ENCODE data around the gene TNIK. TPM values are rescaled to one million over a fixed set of nuclear protein-coding genes. Genes with fewer than 3 reads are reported as not detected.

TNIK gene
- total and polyA plus RNA-seq, 2 of the 13 experiments (the other 11 are each of a cell fraction or from before 2014, with no cell fraction given): 0.15 to 0.22 TPM

DNA sequence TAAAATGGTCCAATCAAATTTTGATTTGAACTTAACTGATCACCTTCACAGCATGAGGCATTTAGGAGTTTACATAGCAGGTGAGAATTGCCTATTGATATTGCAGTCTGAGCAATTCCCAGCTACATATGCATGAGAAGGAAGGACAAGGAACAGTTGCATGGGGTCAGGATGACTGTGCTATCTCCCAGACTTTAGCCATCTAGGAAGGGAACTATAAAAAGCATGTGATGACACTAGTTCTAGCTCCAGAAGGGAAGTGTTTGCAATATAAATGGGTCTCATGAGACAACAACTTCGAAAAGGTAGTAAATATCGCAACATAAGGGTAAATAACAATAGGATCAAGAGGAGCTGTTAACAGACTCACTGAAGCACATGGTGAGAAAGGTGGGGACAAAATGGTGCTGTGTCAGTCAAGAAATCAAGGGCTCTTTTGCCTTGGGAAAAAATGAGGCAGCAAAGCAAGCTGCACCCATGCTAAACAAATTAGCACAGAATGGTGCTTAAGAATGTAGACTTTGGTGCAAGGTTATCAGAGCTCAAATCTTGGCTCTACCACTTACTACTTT, 343.3 kb downstream of the TNIK start:
- H2AFZ ChIP-seq (ENCODE audit: low read length): no peak overlapping the region
- TF ChIP-seq ZFAT (CRISPR knock-in tag; conservative IDR thresholded peaks at IDR 0.05) (no peak), ZNF570 (CRISPR knock-in tag; IDR thresholded peaks at IDR 0.05; ENCODE audit: borderline replicate concordance) (no peak), YEATS4 (CRISPR knock-in tag; IDR thresholded peaks at IDR 0.05; ENCODE audit: borderline replicate concordance) (no peak), SETDB1 (CRISPR knock-in tag; IDR thresholded peaks at IDR 0.05; ENCODE audit: borderline replicate concordance) (no peak), ZNF138 (CRISPR knock-in tag; IDR thresholded peaks at IDR 0.05; ENCODE audit: low read depth) (no peak), HMG20B (CRISPR knock-in tag; conservative IDR thresholded peaks at IDR 0.05) (no peak), SNAPC2 (CRISPR knock-in tag; IDR thresholded peaks at IDR 0.05) (no peak)
- no peaks in the 10 kb centered on the region for H3K79me2 ChIP-seq (ENCODE audit: insufficient read depth, low read length)
- no peak for DNase-seq (ENCODE audit: low spot score)
- ChIA-PET CTCF (ENCODE audit: low intra/inter-chr PET ratio, low total read pairs) (no interaction called here), POLR2A (no interaction called here)
- H3K9me3 ChIP-seq (ENCODE audit: low read length): no peaks in the 10 kb centered on the region
- intact Hi-C loops (cut with micrococcal nuclease; ENCODE audit: unreplicated experiment) (no loop called here), in situ Hi-C loops (cut with HindIII; ENCODE audit: extremely low pct_ligation_motif_present, low pct_unique_long_range_greater_than_20kb) (no loop called here)
- H3K4me3 ChIP-seq (replicated peaks in 1 of 3; ENCODE audit: insufficient read depth in 1 of 3, low read depth in 2 of 3, low read length in 3 of 3): no peak overlapping the region
- BruUV-seq (replicated peaks): no TSS peak
- no peak overlapping the region for H3K27ac ChIP-seq (ENCODE audit: extremely low read length, insufficient read depth, low read length)
- no peak overlapping the region for H3K9ac ChIP-seq (ENCODE audit: insufficient read depth, low read depth, low read length)
- ATAC-seq: no peak
- no peaks in the 10 kb centered on the region for H3K36me3 ChIP-seq (replicated peaks in 1 of 2; ENCODE audit: control insufficient read depth in 1 of 2, insufficient read depth in 2 of 2, low read length in 2 of 2)
- WGBS (ENCODE audit: low lambda C conversion rate): 96% methylated on average over 2 of the region's 2 CpGs
- no peak for FAIRE-seq
- no peaks in the 10 kb centered on the region for H3K27me3 ChIP-seq (ENCODE audit: control insufficient read depth in 1 of 2, insufficient read depth in 2 of 2, low read length in 2 of 2)
- peaks cover 10% of the 10 kb centered on the region for H3K4me1 ChIP-seq (ENCODE audit: insufficient read depth, low read length)
- no peaks in the 10 kb centered on the region for H4K20me1 ChIP-seq (ENCODE audit: insufficient read depth, low read length)
- no peak overlapping the region for H3K4me2 ChIP-seq (ENCODE audit: low read depth, low read length)

DNA sequence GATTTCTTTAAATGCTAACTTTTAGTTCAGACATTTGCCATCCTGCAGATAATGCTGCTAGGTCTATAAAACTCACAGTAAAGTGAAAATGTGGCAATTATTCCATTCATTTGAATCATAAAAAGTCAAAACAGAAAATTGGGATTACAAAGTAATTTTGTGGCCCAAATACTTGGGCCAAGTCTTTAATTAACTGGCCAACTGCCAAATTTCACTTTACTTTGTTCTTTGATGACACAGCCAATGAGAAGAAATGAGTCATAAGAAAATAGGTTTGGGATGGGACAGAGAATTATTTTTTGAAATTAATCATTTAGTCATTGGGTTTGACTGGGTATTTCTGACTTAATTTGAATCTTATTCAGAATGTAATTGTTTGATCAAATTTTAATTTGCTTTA, 343.8 kb downstream of the TNIK start:
- ATAC-seq (no peak), DNase-seq (ENCODE audit: low spot score) (no peak), FAIRE-seq (no peak)
- Histone ChIP-seq H3K79me2 (ENCODE audit: insufficient read depth, low read length) (no peaks in the 10 kb centered on the region), H3K27ac (ENCODE audit: extremely low read length, insufficient read depth, low read length) (no peak overlapping the region), H3K36me3 (replicated peaks in 1 of 2; ENCODE audit: control insufficient read depth in 1 of 2, insufficient read depth in 2 of 2, low read length in 2 of 2) (no peaks in the 10 kb centered on the region), H3K4me3 (replicated peaks in 1 of 3; ENCODE audit: insufficient read depth in 1 of 3, low read depth in 2 of 3, low read length in 3 of 3) (no peak overlapping the region), H3K9me3 (ENCODE audit: low read length) (no peaks in the 10 kb centered on the region), H3K4me1 (ENCODE audit: insufficient read depth, low read length) (peaks cover 5% of the 10 kb centered on the region), H3K9ac (ENCODE audit: insufficient read depth, low read depth, low read length) (no peak overlapping the region), H3K27me3 (ENCODE audit: control insufficient read depth in 1 of 2, insufficient read depth in 2 of 2, low read length in 2 of 2) (no peaks in the 10 kb centered on the region), H2AFZ (ENCODE audit: low read length) (no peak overlapping the region), H4K20me1 (ENCODE audit: insufficient read depth, low read length) (no peaks in the 10 kb centered on the region), H3K4me2 (ENCODE audit: low read depth, low read length) (no peak overlapping the region)
- intact Hi-C loops (cut with micrococcal nuclease; ENCODE audit: unreplicated experiment) (no loop called here), in situ Hi-C loops (cut with HindIII; ENCODE audit: extremely low pct_ligation_motif_present, low pct_unique_long_range_greater_than_20kb) (no loop called here)
- no TSS peak for BruUV-seq (replicated peaks)
- POLR2A ChIA-PET: no interaction called here
- CTCF ChIA-PET (ENCODE audit: low intra/inter-chr PET ratio, low total read pairs): no interaction called here
- TF ChIP-seq ZNF562 (CRISPR knock-in tag; IDR thresholded peaks at IDR 0.05; ENCODE audit: borderline replicate concordance) (no peak), ELF1 (CRISPR knock-in tag; IDR thresholded peaks at IDR 0.05) (no peak), KLF6 (CRISPR knock-in tag; IDR thresholded peaks at IDR 0.05) (no peak), CEBPG (CRISPR knock-in tag; IDR thresholded peaks at IDR 0.05) (no peak), ZNF703 (CRISPR knock-in tag; IDR thresholded peaks at IDR 0.05; ENCODE audit: borderline replicate concordance) (no peak), ZNF446 (CRISPR knock-in tag; IDR thresholded peaks at IDR 0.05) (no peak), NFE2L1 (CRISPR knock-in tag; IDR thresholded peaks at IDR 0.05; ENCODE audit: borderline replicate concordance) (no peak), ETV6 (CRISPR knock-in tag; conservative IDR thresholded peaks at IDR 0.05) (no peak), NR1H2 (CRISPR knock-in tag; IDR thresholded peaks at IDR 0.05; ENCODE audit: borderline replicate concordance, low read depth) (no peak), ZNF891 (CRISPR knock-in tag; IDR thresholded peaks at IDR 0.05) (no peak), REL (CRISPR knock-in tag; conservative IDR thresholded peaks at IDR 0.05) (no peak)
- TF ChIP-seq, protein P1, sequence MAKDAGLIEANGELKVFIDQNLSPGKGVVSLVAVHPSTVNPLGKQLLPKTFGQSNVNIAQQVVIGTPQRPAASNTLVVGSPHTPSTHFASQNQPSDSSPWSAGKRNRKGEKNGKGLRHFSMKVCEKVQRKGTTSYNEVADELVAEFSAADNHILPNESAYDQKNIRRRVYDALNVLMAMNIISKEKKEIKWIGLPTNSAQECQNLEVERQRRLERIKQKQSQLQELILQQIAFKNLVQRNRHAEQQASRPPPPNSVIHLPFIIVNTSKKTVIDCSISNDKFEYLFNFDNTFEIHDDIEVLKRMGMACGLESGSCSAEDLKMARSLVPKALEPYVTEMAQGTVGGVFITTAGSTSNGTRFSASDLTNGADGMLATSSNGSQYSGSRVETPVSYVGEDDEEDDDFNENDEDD (CRISPR knock-in tag; IDR thresholded peaks at IDR 0.05; ENCODE audit: borderline replicate concordance): no peak

Measured in HepG2 (cell line).